OCI-LY1 (cell line): ENCODE data around the gene DNAJC3.

Source experiments
- CTCF ChIP-seq: fragments of 200-600 bp; sonication (generic), shearing (Covaris generic); IDR thresholded peaks from 2 replicates; pipeline ENCODE4 v1.5.1; 2017; ENCODE audit warnings: mild to moderate bottlenecking, antibody characterized with exemption, low read length, moderate library complexity, mixed read lengths
- EZH2 ChIP-seq: fragments of 200-600 bp; sonication (generic), shearing (Covaris generic); IDR thresholded peaks from 2 replicates; pipeline ENCODE4 v1.8.0; 2017; ENCODE audit warnings: borderline replicate concordance, mixed run types, mild to moderate bottlenecking, antibody characterized with exemption, low read length, moderate library complexity, mixed read lengths

GRCh38 chr13:95833126-95833525, 156.2 kb downstream of the DNAJC3 start:
- TF ChIP-seq CTCF (no peak), EZH2 (no peak)
